CD14-positive monocyte (primary cell): Measurements from ENCODE around the gene PANK1. TPM values are rescaled to one million over a fixed set of nuclear protein-coding genes. Genes with fewer than 3 reads are reported as not detected.

Experiments
- DNase-seq, 3 donors: peaks; one replicate each; pipeline ENCODE4 v3.0.0-alpha.2; 2011 to 2022
- H2AFZ ChIP-seq: 2 replicates; pipeline ENCODE4 v1.6.0; 2012; ENCODE audit warnings: mild to moderate bottlenecking, low read depth, low read length, inconsistent platforms; ENCODE audit not compliant: insufficient read depth, poor library complexity, severe bottlenecking
- H3K27ac ChIP-seq, 2 donors: 1 replicate in 1 of 2; 2 replicates in 1 of 2; pipeline ENCODE4 v1.5.1; 2012 to 2013; ENCODE audit warnings: low read length in 2 of 2, control low read depth in 1 of 2, inconsistent platforms in 1 of 2, low read depth in 1 of 2, mild to moderate bottlenecking in 1 of 2
- H3K27me3 ChIP-seq, 2 donors: one replicate each; pipeline versions ENCODE4 v1.6.0 to v1.6.1; 2011 to 2013; ENCODE audit warnings: low read length in 2 of 2; ENCODE audit not compliant: control insufficient read depth in 2 of 2, insufficient read depth in 2 of 2
- H3K36me3 ChIP-seq, 2 donors: replicated peaks in 1 of 2; 1 replicate in 1 of 2; 2 replicates in 1 of 2; pipeline versions ENCODE4 v1.5.1 to v1.6.1; 2012 to 2013; ENCODE audit warnings: low read length in 2 of 2, control low read depth in 1 of 2, inconsistent platforms in 1 of 2, mild to moderate bottlenecking in 1 of 2; ENCODE audit not compliant: insufficient read depth in 2 of 2, control insufficient read depth in 1 of 2
- H3K4me1 ChIP-seq, 2 donors: 1 replicate in 1 of 2; 2 replicates in 1 of 2; pipeline versions ENCODE4 v1.5.1 to v1.6.1; 2012 to 2013; ENCODE audit warnings: low read length in 2 of 2, control low read depth in 1 of 2, inconsistent platforms in 1 of 2, mild to moderate bottlenecking in 1 of 2, moderate library complexity in 1 of 2; ENCODE audit not compliant: insufficient read depth in 2 of 2, control insufficient read depth in 1 of 2
- H3K4me2 ChIP-seq: replicated peaks from 2 replicates; pipeline ENCODE3; 2012; ENCODE audit warnings: low read length, moderate library complexity, mild to moderate bottlenecking; ENCODE audit not compliant: poor library complexity, severe bottlenecking; ENCODE audit errors: extremely low read depth
- H3K4me3 ChIP-seq, 3 experiments: fragments of 200-600 bp in 1 of 3; sonication (generic) in 1 of 3; replicated peaks in 1 of 3; 1 replicate in 2 of 3; 2 replicates in 1 of 3; pipeline ENCODE4 v1.5.1; 2011 to 2013; ENCODE audit warnings: low read length in 3 of 3, mild to moderate bottlenecking in 3 of 3, control low read depth in 2 of 3, low read depth in 2 of 3, inconsistent platforms in 1 of 3, moderate library complexity in 1 of 3
- H3K79me2 ChIP-seq: 2 replicates; pipeline ENCODE4 v1.6.0; 2012; ENCODE audit warnings: mild to moderate bottlenecking, control low read depth, inconsistent platforms, low read length, moderate library complexity; ENCODE audit not compliant: insufficient read depth
- H3K9ac ChIP-seq: 2 replicates; pipeline ENCODE4 v1.6.0; 2017; ENCODE audit warnings: low read length, mild to moderate bottlenecking; ENCODE audit not compliant: insufficient read depth, poor library complexity, severe bottlenecking
- H3K9me3 ChIP-seq, 2 donors: replicated peaks in 1 of 2; 1 replicate in 1 of 2; 2 replicates in 1 of 2; pipeline versions ENCODE4 v1.5.1 to v1.6.1; 2012 to 2013; ENCODE audit warnings: low read length in 2 of 2, control low read depth in 1 of 2; ENCODE audit not compliant: control insufficient read depth in 1 of 2, insufficient read depth in 1 of 2
- H4K20me1 ChIP-seq: 2 replicates; pipeline ENCODE4 v1.6.0; 2012; ENCODE audit warnings: mild to moderate bottlenecking, low read length, control low read depth, moderate library complexity; ENCODE audit not compliant: insufficient read depth
- H3K27ac Mint-ChIP-seq, 7 donors: one replicate each; pipeline ENCODE4 v1.8.0; 2020; ENCODE audit warnings: mild to moderate bottlenecking in 7 of 7, mixed read lengths in 7 of 7, moderate library complexity in 6 of 7, inconsistent platforms in 2 of 7
- H3K27me3 Mint-ChIP-seq, 3 donors: one replicate each; pipeline ENCODE4 v1.8.0; 2021 to 2022; ENCODE audit warnings: low read depth in 3 of 3, mild to moderate bottlenecking in 3 of 3, mixed read lengths in 3 of 3, moderate library complexity in 3 of 3, inconsistent platforms in 1 of 3
- H3K36me3 Mint-ChIP-seq, 2 donors: one replicate each; pipeline ENCODE4 v1.8.0; 2020; ENCODE audit warnings: mixed read lengths in 2 of 2, inconsistent platforms in 1 of 2, mild to moderate bottlenecking in 1 of 2
- H3K4me1 Mint-ChIP-seq: one replicate; pipeline ENCODE4 v1.8.0; 2020; ENCODE audit warnings: mild to moderate bottlenecking, mixed read lengths
- H3K4me3 Mint-ChIP-seq, 2 donors: one replicate each; pipeline ENCODE4 v1.8.0; 2020; ENCODE audit warnings: mild to moderate bottlenecking in 2 of 2, mixed read lengths in 2 of 2, moderate library complexity in 1 of 2
- H3K9me3 Mint-ChIP-seq, 7 donors: one replicate each; pipeline ENCODE4 v1.8.0; 2020 to 2022; ENCODE audit warnings: mixed read lengths in 7 of 7, mild to moderate bottlenecking in 6 of 7, moderate library complexity in 6 of 7, inconsistent platforms in 2 of 7
- CTCF ChIP-seq: fragments of 200-600 bp; IDR thresholded peaks from one replicate; pipeline ENCODE4 v1.8.0; 2022; ENCODE audit warnings: antibody characterized with exemption, mild to moderate bottlenecking
- WGBS: methylation state at CpG from one replicate; pipeline ENCODE4 v1.1.5; 2013; ENCODE audit warnings: missing lambda C conversion rate; ENCODE audit not compliant: insufficient coverage; 5-methylcytosine and 5-hydroxymethylcytosine counted together
- intact Hi-C, 2 donors: fragments of 100-400 bp; cut with micrococcal nuclease; formaldehyde crosslinking; loops; one replicate each; pipeline versions ENCODE4 v1.15.0 to v1.15.1; 2023
- polyA plus RNA-seq, 3 donors: library from polyadenylated mRNA; depleted of rRNA in 1 of 3; unstranded in 2 of 3; stranded (reverse) in 1 of 3; fragments of 300-500 nt in 2 of 3; fragments of >200 nt in 1 of 3; fragmentation: Illumina TruSeq in 2 of 3; gene quantifications; 1 replicate in 2 of 3; 2 replicates in 1 of 3; pipeline ENCODE4 v1.2.3, GENCODE V29; 2012 to 2021

PANK1 gene
- polyA plus RNA-seq, 3 donors = 0.31 to 0.67 (median 0.61) TPM

- Histone ChIP-seq H3K9ac (no peak overlapping the region), H3K79me2 (no peaks in the 10 kb centered on the region), H3K27me3 (no peaks in the 10 kb centered on the region), H3K9me3 (peaks cover 0 to 4% of the 10 kb centered on the region in 2 donors), H3K36me3 (no peaks in the 10 kb centered on the region), H3K4me1 (no peaks in the 10 kb centered on the region), H3K27ac (no peak overlapping the region), H2AFZ (no peak overlapping the region), H3K4me2 (no peak overlapping the region), H4K20me1 (no peaks in the 10 kb centered on the region), H3K4me3 (no peak overlapping the region)
- H3K27ac Mint-ChIP-seq = no peak overlapping the region
- no peak overlapping the region for H3K4me3 Mint-ChIP-seq
- peaks cover 0 to 1% (median 1%) of the 10 kb centered on the region in 3 donors for H3K27me3 Mint-ChIP-seq
- DNase-seq = no peak
- no peaks in the 10 kb centered on the region for H3K4me1 Mint-ChIP-seq
- H3K9me3 Mint-ChIP-seq = peaks cover 0 to 5% (median 0%) of the 10 kb centered on the region in 7 donors
- no CpG with 5 or more reads among the region's 1 CpG for WGBS
- intact Hi-C loops = no loop called here
- TF ChIP-seq CTCF = no peak
- H3K36me3 Mint-ChIP-seq = no peaks in the 10 kb centered on the region
Observed at GRCh38 chr10:89554433-89554832, 90.6 kb downstream of the PANK1 start.

GRCh38 chr10:89553064-89553734 lies 91.8 kb downstream of the PANK1 start:
- H3K4me3 ChIP-seq = no peak overlapping the region
- Mint-ChIP-seq H3K4me1 (peaks cover 10% of the 10 kb centered on the region), H3K9me3 (peaks cover 0 to 5% (median 0%) of the 10 kb centered on the region in 7 donors), H3K4me3 (no peak overlapping the region), H3K36me3 (no peaks in the 10 kb centered on the region), H3K27ac (no peak overlapping the region), H3K27me3 (peaks cover 0 to 1% (median 0%) of the 10 kb centered on the region in 3 donors)
- WGBS = 100% methylated on average over 1 of the region's 5 CpGs
- no peaks in the 10 kb centered on the region for H3K79me2 ChIP-seq
- no peak overlapping the region for H3K27ac ChIP-seq
- H3K4me1 ChIP-seq = peaks cover 5 to 9% of the 10 kb centered on the region in 2 donors
- no peak for TF ChIP-seq CTCF
- intact Hi-C loops = no loop called here
- no peaks in the 10 kb centered on the region for H4K20me1 ChIP-seq
- no peak for DNase-seq
- no peaks in the 10 kb centered on the region for H3K36me3 ChIP-seq
- H3K4me2 ChIP-seq = no peak overlapping the region
- H2AFZ ChIP-seq = no peak overlapping the region
- H3K9me3 ChIP-seq = peaks cover 0 to 4% of the 10 kb centered on the region in 2 donors
- no peak overlapping the region for H3K9ac ChIP-seq
- H3K27me3 ChIP-seq = no peaks in the 10 kb centered on the region
